Measurements from ENCODE around the gene CHEK1. TPM values are rescaled to one million over a fixed set of nuclear protein-coding genes. Genes with fewer than 3 reads are reported as not detected.

Gene CHEK1
- total RNA-seq, 1 donor from 2014 or later = 52.7 TPM

DNA sequence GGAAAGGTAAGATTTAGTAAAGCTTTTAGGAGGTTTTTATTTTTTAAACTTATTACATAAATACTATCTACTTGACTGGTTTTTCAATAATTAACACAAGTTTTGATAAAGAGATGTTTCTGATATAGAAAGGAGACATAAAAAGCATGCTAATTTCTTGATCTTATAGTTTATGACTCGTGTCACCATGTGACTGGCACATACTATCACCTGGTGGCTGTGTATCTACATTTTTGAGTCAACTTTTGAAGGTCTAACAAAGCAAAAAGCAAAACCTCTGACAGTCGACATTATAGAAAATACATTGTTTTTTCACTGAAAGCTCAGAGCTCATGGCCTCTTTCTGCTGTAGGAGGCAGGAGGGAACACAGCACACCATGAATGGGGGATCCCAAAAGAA lies 54.9 kb downstream of the CHEK1 start:
- peaks cover 13% of the 10 kb centered on the region for H3K36me3 Mint-ChIP-seq (ENCODE audit: insufficient read depth)
- TF ChIP-seq, protein P1, sequence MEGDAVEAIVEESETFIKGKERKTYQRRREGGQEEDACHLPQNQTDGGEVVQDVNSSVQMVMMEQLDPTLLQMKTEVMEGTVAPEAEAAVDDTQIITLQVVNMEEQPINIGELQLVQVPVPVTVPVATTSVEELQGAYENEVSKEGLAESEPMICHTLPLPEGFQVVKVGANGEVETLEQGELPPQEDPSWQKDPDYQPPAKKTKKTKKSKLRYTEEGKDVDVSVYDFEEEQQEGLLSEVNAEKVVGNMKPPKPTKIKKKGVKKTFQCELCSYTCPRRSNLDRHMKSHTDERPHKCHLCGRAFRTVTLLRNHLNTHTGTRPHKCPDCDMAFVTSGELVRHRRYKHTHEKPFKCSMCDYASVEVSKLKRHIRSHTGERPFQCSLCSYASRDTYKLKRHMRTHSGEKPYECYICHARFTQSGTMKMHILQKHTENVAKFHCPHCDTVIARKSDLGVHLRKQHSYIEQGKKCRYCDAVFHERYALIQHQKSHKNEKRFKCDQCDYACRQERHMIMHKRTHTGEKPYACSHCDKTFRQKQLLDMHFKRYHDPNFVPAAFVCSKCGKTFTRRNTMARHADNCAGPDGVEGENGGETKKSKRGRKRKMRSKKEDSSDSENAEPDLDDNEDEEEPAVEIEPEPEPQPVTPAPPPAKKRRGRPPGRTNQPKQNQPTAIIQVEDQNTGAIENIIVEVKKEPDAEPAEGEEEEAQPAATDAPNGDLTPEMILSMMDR (IDR thresholded peaks at IDR 0.05; ENCODE audit: unreplicated experiment) = no peak
- DNase-seq (ENCODE audit: low spot score, unreplicated experiment) = no peak
- no peak overlapping the region for H3K4me3 Mint-ChIP-seq (ENCODE audit: low read depth)
- H3K4me1 Mint-ChIP-seq (ENCODE audit: low read depth) = peaks cover 17% of the 10 kb centered on the region
- no peaks in the 10 kb centered on the region for H3K9me3 Mint-ChIP-seq (ENCODE audit: low read depth)
- H3K27ac Mint-ChIP-seq = no peak overlapping the region
- H3K27me3 Mint-ChIP-seq = peaks cover 3% of the 10 kb centered on the region

DNA sequence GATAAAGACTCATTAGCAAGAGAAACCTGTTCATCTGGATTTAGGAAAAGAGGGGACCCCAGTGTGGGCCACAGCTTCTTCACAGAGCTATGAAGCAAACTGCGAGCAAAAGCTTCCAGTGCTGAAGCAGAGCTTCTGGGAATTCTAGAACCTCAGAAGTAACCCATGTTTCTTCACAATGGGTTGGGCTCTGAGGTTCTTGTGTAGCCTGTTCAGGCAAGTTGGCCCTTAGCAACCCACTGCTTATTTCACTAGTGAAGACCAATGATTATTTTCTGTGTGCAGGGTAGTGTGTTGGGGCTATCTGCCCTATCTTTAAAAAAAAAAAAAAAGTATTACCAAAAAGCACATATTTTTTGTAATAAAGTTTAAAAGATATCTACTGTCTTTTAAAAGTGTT lies 55.8 kb downstream of the CHEK1 start, which contains the start of gene ACRV1:
Gene ACRV1 (minus strand): TSS at position 101 of the 400 bp plus-strand sequence. CDS start 67 bp downstream, at position 34.
- Mint-ChIP-seq H3K27ac (peak within 1 kb of the TSS; percentile 79), H3K4me3 (ENCODE audit: low read depth) (no peak within 1 kb of the TSS), H3K36me3 (ENCODE audit: insufficient read depth) (peaks cover 13% of the 10 kb centered on the region), H3K4me1 (ENCODE audit: low read depth) (peaks cover 26% of the 10 kb centered on the region), H3K27me3 (peaks cover 3% of the 10 kb centered on the region), H3K9me3 (ENCODE audit: low read depth) (no peaks in the 10 kb centered on the region)
- TF ChIP-seq, protein P1 (IDR thresholded peaks at IDR 0.05; ENCODE audit: unreplicated experiment) = no peak
- no peak for DNase-seq (ENCODE audit: low spot score, unreplicated experiment)

DNA sequence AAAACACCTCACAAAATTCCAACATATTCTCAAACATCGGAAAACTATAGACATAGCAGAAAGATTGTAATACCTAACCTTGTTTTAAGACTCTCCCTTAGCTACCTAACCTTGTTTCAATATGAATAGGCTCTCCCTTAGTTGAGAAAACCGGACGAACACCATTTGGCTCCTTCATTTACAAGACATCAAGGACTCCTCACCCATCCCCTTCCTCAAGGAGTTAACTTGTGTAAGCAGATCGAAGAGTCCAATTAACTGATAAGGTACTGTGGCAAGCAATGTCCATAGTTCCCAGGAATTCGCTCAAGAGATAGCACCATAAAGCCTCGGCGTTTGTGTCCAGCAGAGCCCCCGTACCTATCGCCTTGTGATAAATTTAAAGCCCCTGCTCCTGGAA lies 60.3 kb downstream of the CHEK1 start:
- H3K4me1 Mint-ChIP-seq (ENCODE audit: low read depth) = peaks cover 33% of the 10 kb centered on the region
- no peak for DNase-seq (ENCODE audit: low spot score, unreplicated experiment)
- no peaks in the 10 kb centered on the region for H3K36me3 Mint-ChIP-seq (ENCODE audit: insufficient read depth)
- TF ChIP-seq, protein P1 (IDR thresholded peaks at IDR 0.05; ENCODE audit: unreplicated experiment) = no peak
- no peaks in the 10 kb centered on the region for H3K9me3 Mint-ChIP-seq (ENCODE audit: low read depth)
- peak overlapping the region; percentile 45 for H3K4me3 Mint-ChIP-seq (ENCODE audit: low read depth)
- peaks cover 9% of the 10 kb centered on the region for H3K27me3 Mint-ChIP-seq
- peak overlapping the region; percentile 77 for H3K27ac Mint-ChIP-seq

DNA sequence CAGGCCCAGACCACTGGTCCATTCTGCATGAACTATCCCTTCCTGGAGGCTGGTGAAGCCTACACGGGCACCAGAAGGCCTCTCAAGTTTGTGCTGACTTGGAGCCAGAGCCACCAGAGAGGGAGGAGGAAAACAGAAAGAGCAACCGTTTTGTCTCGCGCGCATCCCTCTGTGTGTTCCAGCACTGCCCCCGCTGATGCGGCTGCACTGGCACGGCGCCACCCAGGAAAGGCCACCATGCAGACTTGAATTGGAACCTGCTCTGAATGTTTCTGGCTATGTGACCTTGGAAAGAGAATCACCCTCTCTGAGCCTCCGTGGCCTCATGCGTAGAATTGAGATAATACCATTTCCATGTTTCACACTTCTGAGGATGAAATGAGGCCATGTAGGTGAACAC lies 63.1 kb downstream of the CHEK1 start:
- H3K4me1 Mint-ChIP-seq (ENCODE audit: low read depth) = peaks cover 23% of the 10 kb centered on the region
- no peak overlapping the region for H3K4me3 Mint-ChIP-seq (ENCODE audit: low read depth)
- TF ChIP-seq, protein P1 (IDR thresholded peaks at IDR 0.05; ENCODE audit: unreplicated experiment) = no peak
- H3K36me3 Mint-ChIP-seq (ENCODE audit: insufficient read depth) = no peaks in the 10 kb centered on the region
- H3K27me3 Mint-ChIP-seq = peaks cover 12% of the 10 kb centered on the region
- no peak overlapping the region for H3K27ac Mint-ChIP-seq
- no peaks in the 10 kb centered on the region for H3K9me3 Mint-ChIP-seq (ENCODE audit: low read depth)
- DNase-seq (ENCODE audit: low spot score, unreplicated experiment) = no peak

DNA sequence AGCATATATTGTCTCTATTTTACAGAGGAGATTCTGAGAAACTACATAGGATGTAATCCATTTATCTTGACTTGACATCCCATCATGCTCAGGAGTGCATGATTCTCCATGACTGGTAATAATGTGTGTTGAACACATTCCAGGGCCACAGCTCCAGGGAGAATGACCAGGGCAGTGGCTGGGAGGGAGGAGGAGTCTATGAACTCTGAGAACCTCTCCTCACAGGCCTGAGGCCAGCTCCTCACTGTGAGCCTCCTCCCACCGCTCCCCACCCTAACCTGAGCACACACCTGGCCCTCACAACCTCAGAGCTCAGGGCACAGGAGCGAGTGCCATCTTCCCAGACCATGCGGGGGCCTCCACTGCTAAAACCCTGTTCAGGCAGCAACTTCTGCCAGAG lies 63.7 kb downstream of the CHEK1 start:
- DNase-seq (ENCODE audit: low spot score, unreplicated experiment) = no peak
- no peaks in the 10 kb centered on the region for H3K36me3 Mint-ChIP-seq (ENCODE audit: insufficient read depth)
- peaks cover 13% of the 10 kb centered on the region for H3K27me3 Mint-ChIP-seq
- no peak overlapping the region for H3K4me3 Mint-ChIP-seq (ENCODE audit: low read depth)
- TF ChIP-seq, protein P1 (IDR thresholded peaks at IDR 0.05; ENCODE audit: unreplicated experiment) = no peak
- no peak overlapping the region for H3K27ac Mint-ChIP-seq
- H3K4me1 Mint-ChIP-seq (ENCODE audit: low read depth) = peaks cover 23% of the 10 kb centered on the region
- no peaks in the 10 kb centered on the region for H3K9me3 Mint-ChIP-seq (ENCODE audit: low read depth)

Data from progenitor cell of endocrine pancreas (in vitro differentiated cells).